ENCODE measurements around the gene RACGAP1. TPM values are rescaled to one million over a fixed set of nuclear protein-coding genes. Genes with fewer than 3 reads are reported as not detected.

RACGAP1 gene
- total RNA-seq, 4 donors from 2014 or later = 4.0 to 7.2 (median 6.2) TPM

- Histone ChIP-seq H3K9me3 (no peaks in the 10 kb centered on the region), H3K4me3 (replicated peaks in 1 of 3) (no peak overlapping the region), H3K27ac (no peak overlapping the region), H3K4me1 (peaks cover 0 to 4% of the 10 kb centered on the region in 2 donors), H3K36me3 (no peaks in the 10 kb centered on the region), H3K27me3 (no peaks in the 10 kb centered on the region)
- 39 to 49% methylated on average over 8 to 9 of the region's 9 CpGs for WGBS, 2 donors
- TF ChIP-seq POLR2A (IDR thresholded peaks at IDR 0.05) = no peak
- peak; percentile 60 to 96 (median 82) for TF ChIP-seq CTCF (IDR thresholded peaks at IDR 0.05)
- intact Hi-C loops (cut with DNase I) = loop anchor here (5.0 to 10.0 kb wide), 3 partner anchors 103 to 293 kb away; no protein-coding TSS in a partner anchor
- peak; percentile 69 to 81 for DNase-seq
These were observed 45.2 kb upstream of the RACGAP1 start for GRCh38 chr12:50070314-50071060.

- TF ChIP-seq CTCF (IDR thresholded peaks at IDR 0.05) (no peak), POLR2A (IDR thresholded peaks at IDR 0.05) (no peak)
- H3K27me3 ChIP-seq = no peaks in the 10 kb centered on the region
- H3K4me3 ChIP-seq (replicated peaks in 1 of 3) = no peak overlapping the region
- no peak overlapping the region for H3K27ac ChIP-seq
- H3K9me3 ChIP-seq = no peaks in the 10 kb centered on the region
- H3K36me3 ChIP-seq = no peaks in the 10 kb centered on the region
- peaks cover 0 to 4% of the 10 kb centered on the region in 2 donors for H3K4me1 ChIP-seq
- intact Hi-C loops (cut with DNase I) = no loop called here
- 98 to 99% methylated on average over 3 of the region's 3 CpGs for WGBS, 2 donors
- no peak for DNase-seq
These were observed 44.2 kb upstream of the RACGAP1 start for GRCh38 chr12:50069539-50069938.

DNA sequence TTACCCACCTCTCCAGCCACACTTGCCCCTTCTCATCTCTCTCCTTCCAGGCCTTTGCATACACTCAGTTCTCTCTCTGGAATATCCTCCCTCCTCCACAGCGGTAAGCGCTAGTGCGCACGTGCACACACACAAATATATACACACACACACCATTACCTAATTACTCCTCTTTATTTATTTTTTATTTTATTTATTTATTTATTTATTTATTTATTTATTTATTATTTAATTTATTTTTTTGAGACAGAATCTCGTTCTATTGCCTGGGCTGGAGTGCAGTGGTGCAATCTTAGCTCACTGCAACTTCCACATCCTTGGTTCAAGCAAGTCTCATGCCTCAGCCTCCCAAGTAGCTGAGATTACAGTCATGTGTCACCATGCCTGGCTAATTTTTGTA lies 43.8 kb upstream of the RACGAP1 start:
- intact Hi-C loops (cut with DNase I) = no loop called here
- no peaks in the 10 kb centered on the region for H3K9me3 ChIP-seq
- peaks cover 0 to 4% of the 10 kb centered on the region in 2 donors for H3K4me1 ChIP-seq
- no peak overlapping the region for H3K4me3 ChIP-seq (replicated peaks in 1 of 3)
- no peak for DNase-seq
- H3K36me3 ChIP-seq = no peaks in the 10 kb centered on the region
- no peak overlapping the region for H3K27ac ChIP-seq
- no peaks in the 10 kb centered on the region for H3K27me3 ChIP-seq
- TF ChIP-seq POLR2A (IDR thresholded peaks at IDR 0.05) = no peak
- TF ChIP-seq CTCF (IDR thresholded peaks at IDR 0.05) = no peak
- WGBS, 2 donors = 94% methylated on average over 5 of the region's 5 CpGs

GRCh38 chr12:50066402-50066801 lies 41.1 kb upstream of the RACGAP1 start:
- TF ChIP-seq POLR2A (IDR thresholded peaks at IDR 0.05) (no peak), CTCF (IDR thresholded peaks at IDR 0.05) (no peak)
- Histone ChIP-seq H3K4me3 (replicated peaks in 1 of 3) (no peak overlapping the region), H3K27ac (no peak overlapping the region), H3K4me1 (peaks cover 0 to 4% of the 10 kb centered on the region in 2 donors), H3K27me3 (no peaks in the 10 kb centered on the region), H3K9me3 (no peaks in the 10 kb centered on the region), H3K36me3 (no peaks in the 10 kb centered on the region)
- intact Hi-C loops (cut with DNase I) = no loop called here
- WGBS, 2 donors = 65 to 75% methylated on average over 5 of the region's 5 CpGs
- no peak for DNase-seq

GRCh38 chr12:50065726-50066310 lies 40.5 kb upstream of the RACGAP1 start:
- Histone ChIP-seq H3K9me3 (no peaks in the 10 kb centered on the region), H3K36me3 (no peaks in the 10 kb centered on the region), H3K4me3 (replicated peaks in 1 of 3) (no peak overlapping the region), H3K27ac (no peak overlapping the region), H3K4me1 (peaks cover 0 to 3% of the 10 kb centered on the region in 2 donors), H3K27me3 (no peaks in the 10 kb centered on the region)
- no peak for DNase-seq
- intact Hi-C loops (cut with DNase I) = no loop called here
- 94 to 95% methylated on average over 3 of the region's 3 CpGs for WGBS, 2 donors
- TF ChIP-seq CTCF (IDR thresholded peaks at IDR 0.05) (no peak), POLR2A (IDR thresholded peaks at IDR 0.05) (no peak)
